ENCODE results near the gene TCEA3. TPM values are rescaled to one million over a fixed set of nuclear protein-coding genes. Genes with fewer than 3 reads are reported as not detected.

TCEA3 gene
- total RNA-seq, 1 experiment from 2014 or later, result 0.37 TPM

DNA sequence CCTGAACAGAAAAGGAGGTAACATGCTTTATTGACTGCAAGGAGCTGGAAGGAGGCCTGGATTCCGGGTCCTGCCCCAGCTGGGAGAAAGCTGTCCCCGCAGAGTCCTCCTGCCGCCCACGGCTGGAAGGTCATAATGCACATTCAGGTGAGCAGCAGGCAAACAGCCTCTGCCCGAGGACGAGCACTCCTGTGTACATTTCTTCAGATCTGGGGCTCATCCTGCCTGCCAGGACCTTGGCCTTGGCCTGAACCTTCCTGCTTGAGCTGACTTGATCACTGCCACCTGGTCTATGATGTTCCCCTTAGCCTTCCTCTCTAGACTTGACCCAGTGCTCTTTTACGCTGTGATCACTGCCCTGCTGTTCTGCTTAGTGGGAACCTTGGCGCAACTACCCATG lies 37.1 kb downstream of the TCEA3 start (continued):
- TF ChIP-seq, protein P1, sequence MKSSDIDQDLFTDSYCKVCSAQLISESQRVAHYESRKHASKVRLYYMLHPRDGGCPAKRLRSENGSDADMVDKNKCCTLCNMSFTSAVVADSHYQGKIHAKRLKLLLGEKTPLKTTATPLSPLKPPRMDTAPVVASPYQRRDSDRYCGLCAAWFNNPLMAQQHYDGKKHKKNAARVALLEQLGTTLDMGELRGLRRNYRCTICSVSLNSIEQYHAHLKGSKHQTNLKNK (CRISPR knock-in tag; IDR thresholded peaks at IDR 0.05), result no peak
- TF ChIP-seq ESRRA (CRISPR knock-in tag; IDR thresholded peaks at IDR 0.05; ENCODE audit: borderline replicate concordance), result no peak
- TF ChIP-seq, protein P2, sequence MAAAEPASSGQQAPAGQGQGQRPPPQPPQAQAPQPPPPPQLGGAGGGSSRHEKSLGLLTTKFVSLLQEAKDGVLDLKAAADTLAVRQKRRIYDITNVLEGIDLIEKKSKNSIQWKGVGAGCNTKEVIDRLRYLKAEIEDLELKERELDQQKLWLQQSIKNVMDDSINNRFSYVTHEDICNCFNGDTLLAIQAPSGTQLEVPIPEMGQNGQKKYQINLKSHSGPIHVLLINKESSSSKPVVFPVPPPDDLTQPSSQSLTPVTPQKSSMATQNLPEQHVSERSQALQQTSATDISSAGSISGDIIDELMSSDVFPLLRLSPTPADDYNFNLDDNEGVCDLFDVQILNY (CRISPR knock-in tag; IDR thresholded peaks at IDR 0.05), result no peak

DNA sequence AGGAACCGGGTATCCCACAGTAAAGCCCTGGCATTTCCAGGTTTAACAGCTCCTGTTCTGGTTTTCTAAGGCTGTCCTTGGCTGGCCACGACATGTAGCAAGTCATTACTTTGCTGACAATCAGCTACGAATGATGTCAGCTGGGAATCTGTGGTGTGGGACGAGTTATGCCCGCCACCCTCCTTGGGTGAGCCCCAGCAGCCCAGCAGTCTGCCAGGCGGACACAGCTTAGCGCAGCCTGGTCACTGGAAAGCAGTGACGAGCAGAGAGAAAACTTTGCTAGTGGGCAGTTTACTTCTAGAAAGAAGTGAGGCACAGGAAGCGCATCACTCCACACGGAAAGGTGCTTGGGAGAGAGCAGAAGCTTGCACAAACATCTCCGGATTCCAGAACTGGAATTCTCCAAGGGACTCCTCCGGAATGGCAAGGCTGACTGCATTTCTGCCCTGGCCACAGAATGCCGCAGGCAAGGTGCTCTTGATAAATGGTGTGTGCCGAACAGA lies 39.4 kb downstream of the TCEA3 start:
- Mint-ChIP-seq H3K36me3 (no peaks in the 10 kb centered on the region), H3K4me3 (no peak overlapping the region), H3K27me3 (ENCODE audit: low read depth) (no peaks in the 10 kb centered on the region), H3K27ac (no peak overlapping the region), H3K9me3 (no peaks in the 10 kb centered on the region), H3K4me1 (no peaks in the 10 kb centered on the region)
- DNase-seq (ENCODE audit: low spot score), result no peak
- TF ChIP-seq, protein P3, sequence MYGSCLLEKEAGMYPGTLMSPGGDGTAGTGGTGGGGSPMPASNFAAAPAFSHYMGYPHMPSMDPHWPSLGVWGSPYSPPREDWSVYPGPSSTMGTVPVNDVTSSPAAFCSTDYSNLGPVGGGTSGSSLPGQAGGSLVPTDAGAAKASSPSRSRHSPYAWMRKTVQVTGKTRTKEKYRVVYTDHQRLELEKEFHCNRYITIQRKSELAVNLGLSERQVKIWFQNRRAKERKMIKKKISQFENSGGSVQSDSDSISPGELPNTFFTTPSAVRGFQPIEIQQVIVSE (CRISPR knock-in tag; IDR thresholded peaks at IDR 0.05; ENCODE audit: borderline replicate concordance), result no peak
- TF ChIP-seq FOXK1 (CRISPR knock-in tag; IDR thresholded peaks at IDR 0.05), result no peak
- TF ChIP-seq, protein P4, sequence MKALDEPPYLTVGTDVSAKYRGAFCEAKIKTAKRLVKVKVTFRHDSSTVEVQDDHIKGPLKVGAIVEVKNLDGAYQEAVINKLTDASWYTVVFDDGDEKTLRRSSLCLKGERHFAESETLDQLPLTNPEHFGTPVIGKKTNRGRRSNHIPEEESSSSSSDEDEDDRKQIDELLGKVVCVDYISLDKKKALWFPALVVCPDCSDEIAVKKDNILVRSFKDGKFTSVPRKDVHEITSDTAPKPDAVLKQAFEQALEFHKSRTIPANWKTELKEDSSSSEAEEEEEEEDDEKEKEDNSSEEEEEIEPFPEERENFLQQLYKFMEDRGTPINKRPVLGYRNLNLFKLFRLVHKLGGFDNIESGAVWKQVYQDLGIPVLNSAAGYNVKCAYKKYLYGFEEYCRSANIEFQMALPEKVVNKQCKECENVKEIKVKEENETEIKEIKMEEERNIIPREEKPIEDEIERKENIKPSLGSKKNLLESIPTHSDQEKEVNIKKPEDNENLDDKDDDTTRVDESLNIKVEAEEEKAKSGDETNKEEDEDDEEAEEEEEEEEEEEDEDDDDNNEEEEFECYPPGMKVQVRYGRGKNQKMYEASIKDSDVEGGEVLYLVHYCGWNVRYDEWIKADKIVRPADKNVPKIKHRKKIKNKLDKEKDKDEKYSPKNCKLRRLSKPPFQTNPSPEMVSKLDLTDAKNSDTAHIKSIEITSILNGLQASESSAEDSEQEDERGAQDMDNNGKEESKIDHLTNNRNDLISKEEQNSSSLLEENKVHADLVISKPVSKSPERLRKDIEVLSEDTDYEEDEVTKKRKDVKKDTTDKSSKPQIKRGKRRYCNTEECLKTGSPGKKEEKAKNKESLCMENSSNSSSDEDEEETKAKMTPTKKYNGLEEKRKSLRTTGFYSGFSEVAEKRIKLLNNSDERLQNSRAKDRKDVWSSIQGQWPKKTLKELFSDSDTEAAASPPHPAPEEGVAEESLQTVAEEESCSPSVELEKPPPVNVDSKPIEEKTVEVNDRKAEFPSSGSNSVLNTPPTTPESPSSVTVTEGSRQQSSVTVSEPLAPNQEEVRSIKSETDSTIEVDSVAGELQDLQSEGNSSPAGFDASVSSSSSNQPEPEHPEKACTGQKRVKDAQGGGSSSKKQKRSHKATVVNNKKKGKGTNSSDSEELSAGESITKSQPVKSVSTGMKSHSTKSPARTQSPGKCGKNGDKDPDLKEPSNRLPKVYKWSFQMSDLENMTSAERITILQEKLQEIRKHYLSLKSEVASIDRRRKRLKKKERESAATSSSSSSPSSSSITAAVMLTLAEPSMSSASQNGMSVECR (CRISPR knock-in tag; IDR thresholded peaks at IDR 0.05; ENCODE audit: borderline replicate concordance), result no peak
- TF ChIP-seq, protein P5, sequence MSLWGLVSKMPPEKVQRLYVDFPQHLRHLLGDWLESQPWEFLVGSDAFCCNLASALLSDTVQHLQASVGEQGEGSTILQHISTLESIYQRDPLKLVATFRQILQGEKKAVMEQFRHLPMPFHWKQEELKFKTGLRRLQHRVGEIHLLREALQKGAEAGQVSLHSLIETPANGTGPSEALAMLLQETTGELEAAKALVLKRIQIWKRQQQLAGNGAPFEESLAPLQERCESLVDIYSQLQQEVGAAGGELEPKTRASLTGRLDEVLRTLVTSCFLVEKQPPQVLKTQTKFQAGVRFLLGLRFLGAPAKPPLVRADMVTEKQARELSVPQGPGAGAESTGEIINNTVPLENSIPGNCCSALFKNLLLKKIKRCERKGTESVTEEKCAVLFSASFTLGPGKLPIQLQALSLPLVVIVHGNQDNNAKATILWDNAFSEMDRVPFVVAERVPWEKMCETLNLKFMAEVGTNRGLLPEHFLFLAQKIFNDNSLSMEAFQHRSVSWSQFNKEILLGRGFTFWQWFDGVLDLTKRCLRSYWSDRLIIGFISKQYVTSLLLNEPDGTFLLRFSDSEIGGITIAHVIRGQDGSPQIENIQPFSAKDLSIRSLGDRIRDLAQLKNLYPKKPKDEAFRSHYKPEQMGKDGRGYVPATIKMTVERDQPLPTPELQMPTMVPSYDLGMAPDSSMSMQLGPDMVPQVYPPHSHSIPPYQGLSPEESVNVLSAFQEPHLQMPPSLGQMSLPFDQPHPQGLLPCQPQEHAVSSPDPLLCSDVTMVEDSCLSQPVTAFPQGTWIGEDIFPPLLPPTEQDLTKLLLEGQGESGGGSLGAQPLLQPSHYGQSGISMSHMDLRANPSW (CRISPR knock-in tag; conservative IDR thresholded peaks at IDR 0.05; ENCODE audit: low read depth), result no peak
- TF ChIP-seq, protein P6, sequence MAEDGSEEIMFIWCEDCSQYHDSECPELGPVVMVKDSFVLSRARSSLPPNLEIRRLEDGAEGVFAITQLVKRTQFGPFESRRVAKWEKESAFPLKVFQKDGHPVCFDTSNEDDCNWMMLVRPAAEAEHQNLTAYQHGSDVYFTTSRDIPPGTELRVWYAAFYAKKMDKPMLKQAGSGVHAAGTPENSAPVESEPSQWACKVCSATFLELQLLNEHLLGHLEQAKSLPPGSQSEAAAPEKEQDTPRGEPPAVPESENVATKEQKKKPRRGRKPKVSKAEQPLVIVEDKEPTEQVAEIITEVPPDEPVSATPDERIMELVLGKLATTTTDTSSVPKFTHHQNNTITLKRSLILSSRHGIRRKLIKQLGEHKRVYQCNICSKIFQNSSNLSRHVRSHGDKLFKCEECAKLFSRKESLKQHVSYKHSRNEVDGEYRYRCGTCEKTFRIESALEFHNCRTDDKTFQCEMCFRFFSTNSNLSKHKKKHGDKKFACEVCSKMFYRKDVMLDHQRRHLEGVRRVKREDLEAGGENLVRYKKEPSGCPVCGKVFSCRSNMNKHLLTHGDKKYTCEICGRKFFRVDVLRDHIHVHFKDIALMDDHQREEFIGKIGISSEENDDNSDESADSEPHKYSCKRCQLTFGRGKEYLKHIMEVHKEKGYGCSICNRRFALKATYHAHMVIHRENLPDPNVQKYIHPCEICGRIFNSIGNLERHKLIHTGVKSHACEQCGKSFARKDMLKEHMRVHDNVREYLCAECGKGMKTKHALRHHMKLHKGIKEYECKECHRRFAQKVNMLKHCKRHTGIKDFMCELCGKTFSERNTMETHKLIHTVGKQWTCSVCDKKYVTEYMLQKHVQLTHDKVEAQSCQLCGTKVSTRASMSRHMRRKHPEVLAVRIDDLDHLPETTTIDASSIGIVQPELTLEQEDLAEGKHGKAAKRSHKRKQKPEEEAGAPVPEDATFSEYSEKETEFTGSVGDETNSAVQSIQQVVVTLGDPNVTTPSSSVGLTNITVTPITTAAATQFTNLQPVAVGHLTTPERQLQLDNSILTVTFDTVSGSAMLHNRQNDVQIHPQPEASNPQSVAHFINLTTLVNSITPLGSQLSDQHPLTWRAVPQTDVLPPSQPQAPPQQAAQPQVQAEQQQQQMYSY (CRISPR knock-in tag; IDR thresholded peaks at IDR 0.05), result no peak
- no peak for TF ChIP-seq NFE2L1 (CRISPR knock-in tag; IDR thresholded peaks at IDR 0.05)
- TF ChIP-seq, protein P7, sequence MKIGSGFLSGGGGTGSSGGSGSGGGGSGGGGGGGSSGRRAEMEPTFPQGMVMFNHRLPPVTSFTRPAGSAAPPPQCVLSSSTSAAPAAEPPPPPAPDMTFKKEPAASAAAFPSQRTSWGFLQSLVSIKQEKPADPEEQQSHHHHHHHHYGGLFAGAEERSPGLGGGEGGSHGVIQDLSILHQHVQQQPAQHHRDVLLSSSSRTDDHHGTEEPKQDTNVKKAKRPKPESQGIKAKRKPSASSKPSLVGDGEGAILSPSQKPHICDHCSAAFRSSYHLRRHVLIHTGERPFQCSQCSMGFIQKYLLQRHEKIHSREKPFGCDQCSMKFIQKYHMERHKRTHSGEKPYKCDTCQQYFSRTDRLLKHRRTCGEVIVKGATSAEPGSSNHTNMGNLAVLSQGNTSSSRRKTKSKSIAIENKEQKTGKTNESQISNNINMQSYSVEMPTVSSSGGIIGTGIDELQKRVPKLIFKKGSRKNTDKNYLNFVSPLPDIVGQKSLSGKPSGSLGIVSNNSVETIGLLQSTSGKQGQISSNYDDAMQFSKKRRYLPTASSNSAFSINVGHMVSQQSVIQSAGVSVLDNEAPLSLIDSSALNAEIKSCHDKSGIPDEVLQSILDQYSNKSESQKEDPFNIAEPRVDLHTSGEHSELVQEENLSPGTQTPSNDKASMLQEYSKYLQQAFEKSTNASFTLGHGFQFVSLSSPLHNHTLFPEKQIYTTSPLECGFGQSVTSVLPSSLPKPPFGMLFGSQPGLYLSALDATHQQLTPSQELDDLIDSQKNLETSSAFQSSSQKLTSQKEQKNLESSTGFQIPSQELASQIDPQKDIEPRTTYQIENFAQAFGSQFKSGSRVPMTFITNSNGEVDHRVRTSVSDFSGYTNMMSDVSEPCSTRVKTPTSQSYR (CRISPR knock-in tag; IDR thresholded peaks at IDR 0.05), result no peak
- TF ChIP-seq MXD4 (CRISPR knock-in tag; IDR thresholded peaks at IDR 0.05; ENCODE audit: borderline replicate concordance), result no peak
- TF ChIP-seq ZNF219 (CRISPR knock-in tag; IDR thresholded peaks at IDR 0.05; ENCODE audit: borderline replicate concordance), result no peak
- TF ChIP-seq PRRX2 (CRISPR knock-in tag; IDR thresholded peaks at IDR 0.05), result no peak
- TF ChIP-seq, protein P2 (CRISPR knock-in tag; IDR thresholded peaks at IDR 0.05), result no peak
- TF ChIP-seq, protein P8, sequence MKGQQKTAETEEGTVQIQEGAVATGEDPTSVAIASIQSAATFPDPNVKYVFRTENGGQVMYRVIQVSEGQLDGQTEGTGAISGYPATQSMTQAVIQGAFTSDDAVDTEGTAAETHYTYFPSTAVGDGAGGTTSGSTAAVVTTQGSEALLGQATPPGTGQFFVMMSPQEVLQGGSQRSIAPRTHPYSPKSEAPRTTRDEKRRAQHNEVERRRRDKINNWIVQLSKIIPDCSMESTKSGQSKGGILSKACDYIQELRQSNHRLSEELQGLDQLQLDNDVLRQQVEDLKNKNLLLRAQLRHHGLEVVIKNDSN (CRISPR knock-in tag; IDR thresholded peaks at IDR 0.05), result no peak
- TF ChIP-seq, protein P9, sequence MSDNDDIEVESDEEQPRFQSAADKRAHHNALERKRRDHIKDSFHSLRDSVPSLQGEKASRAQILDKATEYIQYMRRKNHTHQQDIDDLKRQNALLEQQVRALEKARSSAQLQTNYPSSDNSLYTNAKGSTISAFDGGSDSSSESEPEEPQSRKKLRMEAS (CRISPR knock-in tag; IDR thresholded peaks at IDR 0.05), result no peak
- no peak for ATAC-seq
- POLR2A ChIA-PET, result interaction anchor here (0.9 kb wide), 1 partner anchor 17 kb away, joined by 3 read pairs; no protein-coding TSS in a partner anchor
- CTCF ChIA-PET, result interaction anchor here (1.3 kb wide), 1 partner anchor 19 kb away, joined by 5 read pairs; no protein-coding TSS in a partner anchor
